OCI-LY1 (cell line): Measurements from ENCODE around the gene NUP62.

Experiments
- EZH2 ChIP-seq: fragments of 200-600 bp; sonication (generic), shearing (Covaris generic); IDR thresholded peaks from 2 replicates; pipeline ENCODE4 v1.8.0; 2017; ENCODE audit warnings: borderline replicate concordance, mixed run types, mild to moderate bottlenecking, antibody characterized with exemption, low read length, moderate library complexity, mixed read lengths
- TF ChIP-seq, protein P1 (sequence below): fragments of 200-600 bp; sonication (generic), shearing (Covaris generic); IDR thresholded peaks from 2 replicates; pipeline ENCODE4 v1.5.1; 2017; ENCODE audit warnings: mild to moderate bottlenecking, antibody characterized with exemption, low read length, moderate library complexity, mixed read lengths

DNA sequence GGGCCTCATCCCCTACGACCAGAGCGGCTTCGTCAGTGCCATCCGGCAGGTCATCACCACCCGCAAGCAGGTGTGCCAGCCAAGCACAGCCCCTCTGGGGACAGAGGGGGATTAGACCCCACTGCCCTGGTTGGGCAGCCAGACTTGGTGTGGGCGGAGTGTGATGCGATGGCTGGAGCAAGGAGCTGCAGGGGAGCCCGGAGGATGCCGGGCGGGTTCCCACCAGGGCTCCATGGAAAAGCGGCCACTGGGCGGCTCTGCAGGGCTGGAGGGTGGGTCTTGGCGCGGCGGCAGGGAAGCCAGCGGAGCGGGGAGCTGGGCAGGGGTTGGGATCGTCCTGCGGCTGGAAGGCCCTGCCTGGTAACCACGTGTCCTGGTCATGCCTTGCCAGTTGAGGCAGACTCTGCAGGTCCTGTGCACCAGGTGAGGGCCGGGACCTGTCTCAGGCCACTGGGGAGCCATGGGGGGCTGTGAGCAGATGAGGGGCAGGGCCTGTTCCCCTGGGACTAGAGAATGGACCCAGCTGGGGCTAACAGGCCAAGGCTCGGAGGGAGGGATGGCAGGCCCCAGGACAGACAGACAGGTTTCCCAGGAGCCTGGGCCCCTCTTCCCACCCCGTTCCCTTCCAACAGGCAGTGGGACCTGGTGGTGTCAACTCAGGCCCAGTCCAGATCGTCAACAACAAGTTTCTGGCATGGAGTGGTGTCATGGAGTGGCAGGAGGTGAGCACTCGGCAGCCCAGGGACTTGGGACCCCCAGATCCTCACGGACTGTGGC is 72.1 kb downstream of the NUP62 start:
- TF ChIP-seq, protein P1, sequence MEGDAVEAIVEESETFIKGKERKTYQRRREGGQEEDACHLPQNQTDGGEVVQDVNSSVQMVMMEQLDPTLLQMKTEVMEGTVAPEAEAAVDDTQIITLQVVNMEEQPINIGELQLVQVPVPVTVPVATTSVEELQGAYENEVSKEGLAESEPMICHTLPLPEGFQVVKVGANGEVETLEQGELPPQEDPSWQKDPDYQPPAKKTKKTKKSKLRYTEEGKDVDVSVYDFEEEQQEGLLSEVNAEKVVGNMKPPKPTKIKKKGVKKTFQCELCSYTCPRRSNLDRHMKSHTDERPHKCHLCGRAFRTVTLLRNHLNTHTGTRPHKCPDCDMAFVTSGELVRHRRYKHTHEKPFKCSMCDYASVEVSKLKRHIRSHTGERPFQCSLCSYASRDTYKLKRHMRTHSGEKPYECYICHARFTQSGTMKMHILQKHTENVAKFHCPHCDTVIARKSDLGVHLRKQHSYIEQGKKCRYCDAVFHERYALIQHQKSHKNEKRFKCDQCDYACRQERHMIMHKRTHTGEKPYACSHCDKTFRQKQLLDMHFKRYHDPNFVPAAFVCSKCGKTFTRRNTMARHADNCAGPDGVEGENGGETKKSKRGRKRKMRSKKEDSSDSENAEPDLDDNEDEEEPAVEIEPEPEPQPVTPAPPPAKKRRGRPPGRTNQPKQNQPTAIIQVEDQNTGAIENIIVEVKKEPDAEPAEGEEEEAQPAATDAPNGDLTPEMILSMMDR: no peak
- no peak for TF ChIP-seq EZH2
